AG08395 (cell line): ENCODE measurements around the gene IL2RA.
"Not testable (repeated sequence)": the region's sequence is repeated elsewhere in the genome, so short reads cannot be mapped to it uniquely, and the experiment has no call there.

Experiments
- DNase-seq: peaks from one replicate; pipeline ENCODE4 v3.0.0; 2012; ENCODE audit warnings: mixed read lengths, low spot score

IL2RA gene

GRCh38 chr10:6062101-6062771 lies at the start of gene IL2RA:
Gene IL2RA (minus strand): TSS chr10:6062367. CDS start chr10:6062151, 216 bp downstream.
- no peak for DNase-seq

- no peak for DNase-seq
Observed at GRCh38 chr10:6110136-6110535, 48.0 kb upstream of the IL2RA start.

- no peak for DNase-seq
Observed at GRCh38 chr10:6109444-6109775, 47.2 kb upstream of the IL2RA start.

- DNase-seq: peak; percentile 59
Observed at GRCh38 chr10:6108631-6109443, 46.7 kb upstream of the IL2RA start.

GRCh38 chr10:6108072-6108471 lies 45.9 kb upstream of the IL2RA start:
- DNase-seq: no peak

GRCh38 chr10:6107616-6108015 lies 45.4 kb upstream of the IL2RA start:
- DNase-seq: not testable (repeated sequence)

- DNase-seq: no peak
Observed at GRCh38 chr10:6103591-6103990, 41.4 kb upstream of the IL2RA start.

- DNase-seq: no peak
Observed at GRCh38 chr10:6102128-6102527, 40.0 kb upstream of the IL2RA start.

- DNase-seq: no peak
Observed at GRCh38 chr10:6101181-6101580, 39.0 kb upstream of the IL2RA start.

- DNase-seq: no peak
Observed at GRCh38 chr10:6100370-6100769, 38.2 kb upstream of the IL2RA start.

- DNase-seq: no peak
Observed at GRCh38 chr10:6098156-6098555, 36.0 kb upstream of the IL2RA start.

- DNase-seq: no peak
Observed at GRCh38 chr10:6097063-6097462, 34.9 kb upstream of the IL2RA start.

- DNase-seq: no peak
Observed at GRCh38 chr10:6095810-6096570, 33.8 kb upstream of the IL2RA start.

GRCh38 chr10:6092731-6093130 lies 30.6 kb upstream of the IL2RA start:
- DNase-seq: no peak

- no peak for DNase-seq
Observed at GRCh38 chr10:6091630-6092029, 29.5 kb upstream of the IL2RA start.

- peak; percentile 24 for DNase-seq
Observed at GRCh38 chr10:6089334-6090219, 27.4 kb upstream of the IL2RA start.

GRCh38 chr10:6088721-6089333 lies 26.7 kb upstream of the IL2RA start, which contains the start of gene RBM17:
Gene RBM17 (plus strand): TSS chr10:6089034. CDS start chr10:6097066, 8,032 bp downstream.
- DNase-seq: peak; percentile 96

GRCh38 chr10:6086375-6087233 lies 24.4 kb upstream of the IL2RA start:
- peak; percentile 82 for DNase-seq

- DNase-seq: peak; percentile 20
Observed at GRCh38 chr10:6083523-6084475, 21.6 kb upstream of the IL2RA start.
